AG09319 (cell line): ENCODE results near the gene SLC5A10.

Experiments
- DNase-seq: peaks from one replicate; pipeline ENCODE4 v3.0.0-alpha.2; 2010; ENCODE audit warnings: low read depth; ENCODE audit errors: extremely low read depth
- CTCF ChIP-seq: IDR thresholded peaks from 2 replicates; pipeline ENCODE4 v1.5.1; 2011; ENCODE audit warnings: low read depth, mild to moderate bottlenecking, inconsistent platforms, low read length, moderate library complexity

Gene SLC5A10

GRCh38 chr17:18960803-18961511, 9.0 kb downstream of the SLC5A10 start:
- DNase-seq: peak; percentile 16
- peak; percentile 91 for TF ChIP-seq CTCF

- TF ChIP-seq CTCF: no peak
- DNase-seq: no peak
These were observed 9.9 kb downstream of the SLC5A10 start for GRCh38 chr17:18961634-18962493.

GRCh38 chr17:18962494-18962815, 10.5 kb downstream of the SLC5A10 start:
- TF ChIP-seq CTCF: no peak
- DNase-seq: no peak

- DNase-seq: no peak
- TF ChIP-seq CTCF: no peak
These were observed 11.4 kb downstream of the SLC5A10 start for GRCh38 chr17:18963126-18964017.

GRCh38 chr17:18964018-18964351, 12.0 kb downstream of the SLC5A10 start:
- no peak for DNase-seq
- TF ChIP-seq CTCF: no peak

GRCh38 chr17:18964550-18964949, 12.6 kb downstream of the SLC5A10 start:
- TF ChIP-seq CTCF: no peak
- DNase-seq: no peak
